ENCODE data around the gene ADAMTS3.

Gene ADAMTS3

GRCh38 chr4:72507860-72508419 lies 61.1 kb downstream of the ADAMTS3 start:
- TF ChIP-seq MAX (IDR thresholded peaks at IDR 0.05) (no peak), CEBPB (IDR thresholded peaks at IDR 0.05) (no peak), YY1 (IDR thresholded peaks at IDR 0.05; ENCODE audit: low read depth) (no peak), EGR1 (IDR thresholded peaks at IDR 0.05) (no peak), NFIC (IDR thresholded peaks at IDR 0.05) (no peak), ZBTB7A (IDR thresholded peaks at IDR 0.05; ENCODE audit: low read depth) (no peak), RAD21 (IDR thresholded peaks at IDR 0.05; ENCODE audit: low read depth) (no peak), TCF12 (IDR thresholded peaks at IDR 0.05; ENCODE audit: low read depth) (no peak), CREB1 (IDR thresholded peaks at IDR 0.05; ENCODE audit: low read depth) (no peak), TAF1 (IDR thresholded peaks at IDR 0.05; ENCODE audit: low read depth) (no peak), TEAD4 (IDR thresholded peaks at IDR 0.05) (no peak), REST (IDR thresholded peaks at IDR 0.05; ENCODE audit: low read depth) (no peak), EP300 (IDR thresholded peaks at IDR 0.05; ENCODE audit: borderline replicate concordance) (no peak), FOXM1 (IDR thresholded peaks at IDR 0.05; ENCODE audit: borderline replicate concordance, low read depth) (no peak), USF1 (IDR thresholded peaks at IDR 0.05) (no peak)

GRCh38 chr4:72507167-72507566 lies 61.9 kb downstream of the ADAMTS3 start:
- TF ChIP-seq USF1 (IDR thresholded peaks at IDR 0.05) (no peak), TEAD4 (IDR thresholded peaks at IDR 0.05) (no peak), NFIC (IDR thresholded peaks at IDR 0.05) (no peak), REST (IDR thresholded peaks at IDR 0.05; ENCODE audit: low read depth) (no peak), RAD21 (IDR thresholded peaks at IDR 0.05; ENCODE audit: low read depth) (no peak), MAX (IDR thresholded peaks at IDR 0.05) (no peak), EP300 (IDR thresholded peaks at IDR 0.05; ENCODE audit: borderline replicate concordance) (no peak), TCF12 (IDR thresholded peaks at IDR 0.05; ENCODE audit: low read depth) (no peak), FOXM1 (IDR thresholded peaks at IDR 0.05; ENCODE audit: borderline replicate concordance, low read depth) (no peak), YY1 (IDR thresholded peaks at IDR 0.05; ENCODE audit: low read depth) (no peak), ZBTB7A (IDR thresholded peaks at IDR 0.05; ENCODE audit: low read depth) (no peak), CREB1 (IDR thresholded peaks at IDR 0.05; ENCODE audit: low read depth) (no peak), TAF1 (IDR thresholded peaks at IDR 0.05; ENCODE audit: low read depth) (no peak), EGR1 (IDR thresholded peaks at IDR 0.05) (no peak), CEBPB (IDR thresholded peaks at IDR 0.05) (no peak)

GRCh38 chr4:72505314-72505744 lies 63.7 kb downstream of the ADAMTS3 start:
- no peak for TF ChIP-seq FOXM1 (IDR thresholded peaks at IDR 0.05; ENCODE audit: borderline replicate concordance, low read depth)
- TF ChIP-seq YY1 (IDR thresholded peaks at IDR 0.05; ENCODE audit: low read depth), result no peak
- no peak for TF ChIP-seq TEAD4 (IDR thresholded peaks at IDR 0.05)
- peak; percentile 87 for TF ChIP-seq RAD21 (IDR thresholded peaks at IDR 0.05; ENCODE audit: low read depth)

- no peak for TF ChIP-seq USF1 (IDR thresholded peaks at IDR 0.05)
- TF ChIP-seq CREB1 (IDR thresholded peaks at IDR 0.05; ENCODE audit: low read depth), result no peak
- no peak for TF ChIP-seq YY1 (IDR thresholded peaks at IDR 0.05; ENCODE audit: low read depth)
- no peak for TF ChIP-seq TCF12 (IDR thresholded peaks at IDR 0.05; ENCODE audit: low read depth)
- no peak for TF ChIP-seq REST (IDR thresholded peaks at IDR 0.05; ENCODE audit: low read depth)
- no peak for TF ChIP-seq CEBPB (IDR thresholded peaks at IDR 0.05)
- no peak for TF ChIP-seq EP300 (IDR thresholded peaks at IDR 0.05; ENCODE audit: borderline replicate concordance)
- no peak for TF ChIP-seq RAD21 (IDR thresholded peaks at IDR 0.05; ENCODE audit: low read depth)
- TF ChIP-seq FOXM1 (IDR thresholded peaks at IDR 0.05; ENCODE audit: borderline replicate concordance, low read depth), result no peak
These were observed 68.8 kb downstream of the ADAMTS3 start for GRCh38 chr4:72500214-72500613.
